ENCODE measurements around the gene CDKL5. TPM values are rescaled to one million over a fixed set of nuclear protein-coding genes. Genes with fewer than 3 reads are reported as not detected.

The CDKL5 gene
- total RNA-seq, 1 donor from 2014 or later = 33.8 TPM

- no peak overlapping the region for H3K27ac ChIP-seq
- intact Hi-C loops (cut with DNase I) = no loop called here
- H3K9me3 ChIP-seq = no peaks in the 10 kb centered on the region
- TF ChIP-seq, protein P1, sequence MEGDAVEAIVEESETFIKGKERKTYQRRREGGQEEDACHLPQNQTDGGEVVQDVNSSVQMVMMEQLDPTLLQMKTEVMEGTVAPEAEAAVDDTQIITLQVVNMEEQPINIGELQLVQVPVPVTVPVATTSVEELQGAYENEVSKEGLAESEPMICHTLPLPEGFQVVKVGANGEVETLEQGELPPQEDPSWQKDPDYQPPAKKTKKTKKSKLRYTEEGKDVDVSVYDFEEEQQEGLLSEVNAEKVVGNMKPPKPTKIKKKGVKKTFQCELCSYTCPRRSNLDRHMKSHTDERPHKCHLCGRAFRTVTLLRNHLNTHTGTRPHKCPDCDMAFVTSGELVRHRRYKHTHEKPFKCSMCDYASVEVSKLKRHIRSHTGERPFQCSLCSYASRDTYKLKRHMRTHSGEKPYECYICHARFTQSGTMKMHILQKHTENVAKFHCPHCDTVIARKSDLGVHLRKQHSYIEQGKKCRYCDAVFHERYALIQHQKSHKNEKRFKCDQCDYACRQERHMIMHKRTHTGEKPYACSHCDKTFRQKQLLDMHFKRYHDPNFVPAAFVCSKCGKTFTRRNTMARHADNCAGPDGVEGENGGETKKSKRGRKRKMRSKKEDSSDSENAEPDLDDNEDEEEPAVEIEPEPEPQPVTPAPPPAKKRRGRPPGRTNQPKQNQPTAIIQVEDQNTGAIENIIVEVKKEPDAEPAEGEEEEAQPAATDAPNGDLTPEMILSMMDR (IDR thresholded peaks at IDR 0.05) = no peak
- H3K27me3 ChIP-seq = no peaks in the 10 kb centered on the region
- no peak overlapping the region for H3K4me3 ChIP-seq
- no peaks in the 10 kb centered on the region for H3K4me1 ChIP-seq
- DNase-seq (no peak), ATAC-seq (no peak)
- H3K36me3 ChIP-seq = no peaks in the 10 kb centered on the region
Measured at GRCh38 chrX:18401848-18402213, 23.6 kb upstream of the CDKL5 start.

GRCh38 chrX:18406531-18407266, 18.7 kb upstream of the CDKL5 start:
- Histone ChIP-seq H3K4me3 (no peak overlapping the region), H3K27me3 (no peaks in the 10 kb centered on the region), H3K36me3 (no peaks in the 10 kb centered on the region), H3K27ac (no peak overlapping the region), H3K4me1 (no peaks in the 10 kb centered on the region), H3K9me3 (no peaks in the 10 kb centered on the region)
- intact Hi-C loops (cut with DNase I) = no loop called here
- DNase-seq = no peak
- TF ChIP-seq, protein P1 (IDR thresholded peaks at IDR 0.05) = no peak
- no peak for ATAC-seq

DNA sequence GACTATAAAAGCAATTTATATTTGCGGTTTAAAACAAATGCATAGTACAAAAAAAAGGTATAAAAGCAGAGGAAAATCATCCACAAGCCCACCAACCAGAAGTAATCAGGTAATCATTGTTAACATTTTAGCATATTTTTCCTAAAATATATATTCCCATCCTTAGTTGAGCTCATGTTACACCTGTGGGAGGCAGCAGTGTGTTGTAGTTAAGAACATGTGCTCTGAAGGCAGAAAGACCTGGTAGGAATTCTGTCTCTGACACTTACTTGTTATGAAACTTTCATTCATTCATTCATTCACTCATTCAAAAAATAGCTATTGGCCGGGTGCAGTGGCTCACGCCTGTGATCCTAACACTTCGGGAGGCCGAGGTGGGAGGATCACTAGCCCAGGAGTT, 15.4 kb upstream of the CDKL5 start:
- ATAC-seq (peak; percentile 64), DNase-seq (no peak)
- TF ChIP-seq, protein P1 (IDR thresholded peaks at IDR 0.05) = peak; percentile 32
- H3K27me3 ChIP-seq = no peaks in the 10 kb centered on the region
- no peaks in the 10 kb centered on the region for H3K9me3 ChIP-seq
- H3K4me1 ChIP-seq = no peaks in the 10 kb centered on the region
- intact Hi-C loops (cut with DNase I) = no loop called here
- no peak overlapping the region for H3K4me3 ChIP-seq
- no peak overlapping the region for H3K27ac ChIP-seq
- no peaks in the 10 kb centered on the region for H3K36me3 ChIP-seq

- no peaks in the 10 kb centered on the region for H3K9me3 ChIP-seq
- H3K4me1 ChIP-seq = no peaks in the 10 kb centered on the region
- no peak for DNase-seq
- no peaks in the 10 kb centered on the region for H3K36me3 ChIP-seq
- intact Hi-C loops (cut with DNase I) = no loop called here
- H3K4me3 ChIP-seq = no peak overlapping the region
- no peak for ATAC-seq
- no peak overlapping the region for H3K27ac ChIP-seq
- H3K27me3 ChIP-seq = no peaks in the 10 kb centered on the region
- TF ChIP-seq, protein P1 (IDR thresholded peaks at IDR 0.05) = no peak
Measured at GRCh38 chrX:18415386-18415785, 10.0 kb upstream of the CDKL5 start.

- DNase-seq (no peak), ATAC-seq (no peak)
- H3K9me3 ChIP-seq = no peaks in the 10 kb centered on the region
- H3K4me3 ChIP-seq = no peak overlapping the region
- intact Hi-C loops (cut with DNase I) = no loop called here
- TF ChIP-seq, protein P1 (IDR thresholded peaks at IDR 0.05) = no peak
- no peak overlapping the region for H3K27ac ChIP-seq
- H3K36me3 ChIP-seq = no peaks in the 10 kb centered on the region
- H3K27me3 ChIP-seq = no peaks in the 10 kb centered on the region
- H3K4me1 ChIP-seq = no peaks in the 10 kb centered on the region
Measured at GRCh38 chrX:18422325-18422724, 3.1 kb upstream of the CDKL5 start.

GRCh38 chrX:18422886-18423285, 2.5 kb upstream of the CDKL5 start:
- Histone ChIP-seq H3K4me3 (no peak overlapping the region), H3K9me3 (no peaks in the 10 kb centered on the region), H3K4me1 (no peaks in the 10 kb centered on the region), H3K27me3 (no peaks in the 10 kb centered on the region), H3K27ac (no peak overlapping the region), H3K36me3 (no peaks in the 10 kb centered on the region)
- DNase-seq = no peak
- no peak for ATAC-seq
- intact Hi-C loops (cut with DNase I) = no loop called here
- TF ChIP-seq, protein P1 (IDR thresholded peaks at IDR 0.05) = no peak

Measured in upper lobe of right lung (tissue), 1 donor.